Muscle layer of duodenum (tissue), 2 donors: ENCODE results near the gene LYZL1.
"Not testable (repeated sequence)": the region's sequence is repeated elsewhere in the genome, so short reads cannot be mapped to it uniquely, and the experiment has no call there.

ENCODE experiments used
- H3K27ac ChIP-seq: one replicate; pipeline ENCODE4 v1.7.0; 2013; ENCODE audit warnings: mild to moderate bottlenecking, low read length
- H3K27me3 ChIP-seq: one replicate; pipeline ENCODE4 v1.7.0; 2013; ENCODE audit warnings: low read depth, mild to moderate bottlenecking, control low read depth, low read length
- H3K36me3 ChIP-seq, 2 donors: one replicate each; pipeline ENCODE4 v1.7.0; 2013; ENCODE audit warnings: low read length in 2 of 2, control low read depth in 1 of 2, mild to moderate bottlenecking in 1 of 2; ENCODE audit not compliant: insufficient read depth in 2 of 2, control insufficient read depth in 1 of 2
- H3K4me1 ChIP-seq, 2 donors: one replicate each; pipeline ENCODE4 v1.7.0; 2013; ENCODE audit warnings: low read length in 2 of 2, mild to moderate bottlenecking in 2 of 2, control low read depth in 1 of 2, moderate library complexity in 1 of 2; ENCODE audit not compliant: insufficient read depth in 2 of 2, control insufficient read depth in 1 of 2
- H3K4me3 ChIP-seq, 2 donors: one replicate each; pipeline ENCODE4 v1.7.0; 2013; ENCODE audit warnings: low read length in 2 of 2, low read depth in 1 of 2, mild to moderate bottlenecking in 1 of 2
- H3K9me3 ChIP-seq, 2 donors: one replicate each; pipeline ENCODE4 v1.7.0; 2013; ENCODE audit warnings: low read length in 2 of 2, control low read depth in 1 of 2, mild to moderate bottlenecking in 1 of 2; ENCODE audit not compliant: control insufficient read depth in 1 of 2
- donor health status: healthy.

Gene LYZL1

DNA sequence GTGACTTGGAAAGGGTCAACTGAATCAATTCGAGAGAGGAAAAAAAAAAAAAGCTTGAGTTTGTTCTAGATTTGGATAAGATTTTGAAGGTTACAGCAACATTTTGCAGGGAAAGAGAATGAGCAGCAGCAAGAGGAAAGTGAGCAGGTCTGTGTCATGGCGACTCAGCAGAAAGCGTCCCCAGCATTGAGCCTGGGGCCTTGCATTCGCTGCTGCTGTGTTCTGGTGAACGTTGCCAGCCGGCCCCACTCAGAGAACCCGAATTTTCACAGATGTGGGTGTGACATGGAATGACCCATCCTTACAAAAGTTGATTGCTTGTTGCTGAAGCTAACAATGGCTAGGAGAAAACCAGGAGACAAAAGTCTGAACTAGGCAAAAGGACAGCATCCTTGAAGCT, 21.6 kb downstream of the LYZL1 start:
- H3K36me3 ChIP-seq, H3K4me1 ChIP-seq, H3K4me3 ChIP-seq, H3K27me3 ChIP-seq, H3K27ac ChIP-seq, H3K9me3 ChIP-seq: not testable (repeated sequence)

DNA sequence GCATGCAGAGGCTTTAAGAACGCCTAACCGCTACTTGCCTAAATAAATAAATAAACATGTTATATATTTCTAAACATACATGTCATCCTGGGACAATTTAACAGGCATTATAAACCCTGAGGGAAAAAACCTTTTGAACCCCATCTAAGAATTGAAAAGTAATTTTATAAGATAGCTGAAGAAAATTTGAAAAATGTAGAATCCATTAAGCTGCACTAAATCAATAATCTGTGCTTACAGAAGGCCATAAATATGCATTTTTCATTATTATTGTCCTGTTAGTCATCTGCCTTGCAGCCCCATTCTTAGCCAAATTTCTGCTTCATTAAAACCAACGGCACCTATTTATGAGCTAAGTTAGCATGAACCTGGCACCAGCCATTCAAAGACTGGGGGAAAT, 24.2 kb downstream of the LYZL1 start:
- Histone ChIP-seq H3K9me3 (no peaks in the 10 kb centered on the region), H3K36me3 (no peaks in the 10 kb centered on the region), H3K4me3 (no peak overlapping the region), H3K4me1 (peaks cover 0 to 5% of the 10 kb centered on the region in 2 donors), H3K27me3 (no peaks in the 10 kb centered on the region), H3K27ac (no peak overlapping the region)

- Histone ChIP-seq H3K4me3 (no peak overlapping the region), H3K27ac (no peak overlapping the region), H3K27me3 (no peaks in the 10 kb centered on the region), H3K4me1 (peaks cover 0 to 8% of the 10 kb centered on the region in 2 donors), H3K36me3 (no peaks in the 10 kb centered on the region), H3K9me3 (no peaks in the 10 kb centered on the region)
Measured at GRCh38 chr10:29314726-29315125, 25.9 kb downstream of the LYZL1 start.

DNA sequence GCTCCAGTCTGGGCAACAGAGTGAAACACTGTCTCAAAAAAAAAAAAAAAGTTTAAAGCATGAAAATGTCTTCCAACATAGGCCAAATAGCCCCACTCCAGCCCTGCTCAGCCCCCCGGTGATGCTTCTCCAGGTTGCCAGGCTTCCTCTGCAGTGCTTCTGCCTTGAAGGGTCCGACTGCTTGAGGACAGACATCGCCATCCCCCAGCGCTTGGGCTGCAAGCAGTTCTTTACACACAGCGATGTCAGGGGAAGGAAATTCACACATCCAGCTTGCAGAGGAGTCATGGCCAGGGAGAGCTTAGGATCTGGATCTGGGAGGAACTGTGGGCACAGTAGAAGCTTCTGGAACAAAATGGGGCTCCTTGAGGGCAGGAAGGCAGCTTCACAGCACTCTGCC, 26.9 kb downstream of the LYZL1 start:
- no peak overlapping the region for H3K4me3 ChIP-seq
- H3K27ac ChIP-seq = no peak overlapping the region
- H3K36me3 ChIP-seq = no peaks in the 10 kb centered on the region
- no peaks in the 10 kb centered on the region for H3K27me3 ChIP-seq
- H3K9me3 ChIP-seq = no peaks in the 10 kb centered on the region
- H3K4me1 ChIP-seq = peaks cover 0 to 8% of the 10 kb centered on the region in 2 donors

GRCh38 chr10:29316308-29317026, 27.6 kb downstream of the LYZL1 start:
- no peak overlapping the region for H3K4me3 ChIP-seq
- H3K27me3 ChIP-seq = no peaks in the 10 kb centered on the region
- no peak overlapping the region for H3K27ac ChIP-seq
- H3K4me1 ChIP-seq = peaks cover 0 to 8% of the 10 kb centered on the region in 2 donors
- no peaks in the 10 kb centered on the region for H3K36me3 ChIP-seq
- no peaks in the 10 kb centered on the region for H3K9me3 ChIP-seq

DNA sequence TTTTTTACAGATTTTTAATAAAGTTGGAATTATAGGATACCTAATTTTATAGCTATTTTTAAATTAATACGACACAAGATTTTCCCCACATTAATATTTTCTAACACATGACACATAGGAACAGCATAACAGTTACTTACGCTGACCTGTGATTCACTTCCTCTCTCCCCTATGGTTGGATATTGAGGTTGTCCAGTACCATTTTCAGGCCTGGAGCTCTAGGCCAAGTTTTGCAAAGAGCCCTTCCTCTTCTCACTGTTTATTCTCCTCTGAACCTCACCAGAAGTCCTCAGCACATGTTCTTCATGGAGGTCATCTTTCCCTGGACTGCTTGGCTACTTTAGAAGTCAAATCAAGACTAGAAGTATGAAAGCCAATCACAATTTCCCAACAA, 28.2 kb downstream of the LYZL1 start:
- Histone ChIP-seq H3K9me3 (no peaks in the 10 kb centered on the region), H3K27ac (no peak overlapping the region), H3K36me3 (no peaks in the 10 kb centered on the region), H3K4me1 (peaks cover 0 to 8% of the 10 kb centered on the region in 2 donors), H3K4me3 (no peak overlapping the region), H3K27me3 (no peaks in the 10 kb centered on the region)

DNA sequence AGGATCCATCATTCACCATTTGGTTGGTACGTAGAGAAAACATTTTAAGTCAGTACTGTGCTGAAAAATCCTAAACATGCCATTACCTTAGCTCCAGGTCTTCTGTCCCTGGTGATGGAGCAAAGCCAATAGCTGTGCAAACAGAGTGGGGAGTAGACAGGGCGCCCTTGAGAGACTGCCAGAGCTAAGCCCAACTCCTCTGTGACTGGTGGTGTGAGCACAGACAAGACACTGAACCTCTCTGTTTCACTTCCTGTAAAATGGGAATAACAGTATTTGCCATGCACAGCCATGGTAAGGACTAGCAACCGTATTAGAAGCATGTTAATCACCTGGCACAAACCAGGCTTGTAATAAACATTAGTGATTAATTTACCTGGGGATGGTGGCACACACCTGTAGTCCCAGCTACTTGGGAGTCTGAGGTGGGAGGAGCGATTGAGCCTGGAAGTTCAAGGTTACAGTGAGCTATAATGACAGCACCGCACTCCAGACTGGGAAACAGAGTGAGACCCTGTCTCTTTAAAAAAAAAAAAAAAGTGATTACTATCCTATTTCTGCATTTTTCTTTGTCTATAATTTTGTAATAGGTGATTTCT, 28.7 kb downstream of the LYZL1 start:
- H3K27ac ChIP-seq = no peak overlapping the region
- no peaks in the 10 kb centered on the region for H3K36me3 ChIP-seq
- H3K9me3 ChIP-seq = no peaks in the 10 kb centered on the region
- H3K27me3 ChIP-seq = no peaks in the 10 kb centered on the region
- peaks cover 0 to 8% of the 10 kb centered on the region in 2 donors for H3K4me1 ChIP-seq
- no peak overlapping the region for H3K4me3 ChIP-seq

DNA sequence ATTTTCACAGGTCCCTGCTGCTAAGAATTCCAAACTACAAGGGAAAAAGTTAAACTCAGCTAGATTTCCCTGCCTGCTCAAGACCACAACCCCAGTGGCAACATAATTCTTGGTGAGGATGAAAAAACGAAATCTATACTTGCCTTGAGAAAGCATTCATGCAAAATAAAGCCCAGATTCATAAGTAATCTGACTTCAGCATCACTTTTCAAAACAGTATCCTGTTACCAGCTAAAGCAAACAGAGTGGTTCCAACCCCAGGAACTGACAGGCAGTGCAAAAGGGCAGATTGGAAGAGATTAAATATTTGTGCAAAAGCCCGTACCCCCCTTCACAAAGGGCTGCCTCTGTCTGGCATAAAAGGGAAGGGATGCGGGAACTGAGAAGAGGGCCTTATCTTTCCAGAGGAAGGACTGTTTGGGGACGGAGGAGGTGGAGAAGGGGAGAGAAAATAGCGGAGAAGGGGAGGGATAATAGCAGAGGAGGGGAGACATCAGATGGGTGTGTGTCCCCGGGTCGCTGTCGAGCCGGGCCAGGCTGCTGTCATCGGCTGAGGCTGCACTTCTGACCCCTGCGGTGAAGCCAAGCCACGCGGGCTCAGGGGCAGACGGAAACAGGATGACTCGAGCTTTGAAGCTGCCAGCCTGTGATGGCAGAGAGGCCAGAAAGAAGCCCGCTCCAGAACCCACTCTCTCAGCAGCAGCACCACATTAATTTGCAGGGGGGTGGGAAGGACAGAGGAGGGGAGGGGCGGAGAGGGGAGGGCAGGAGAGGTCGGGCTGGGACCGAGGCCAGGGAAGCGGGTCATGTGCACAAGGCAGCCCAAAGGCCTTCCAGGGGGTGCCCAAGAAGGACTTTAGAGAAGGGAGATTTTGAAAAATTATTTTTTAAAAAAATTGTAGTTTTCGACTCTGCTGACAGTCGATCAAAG, 29.5 kb downstream of the LYZL1 start:
- not testable (repeated sequence) for H3K4me3 ChIP-seq, H3K36me3 ChIP-seq, H3K9me3 ChIP-seq, H3K27ac ChIP-seq, H3K27me3 ChIP-seq
- H3K4me1 ChIP-seq = peaks cover 0 to 14% of the 10 kb centered on the region in 2 donors

DNA sequence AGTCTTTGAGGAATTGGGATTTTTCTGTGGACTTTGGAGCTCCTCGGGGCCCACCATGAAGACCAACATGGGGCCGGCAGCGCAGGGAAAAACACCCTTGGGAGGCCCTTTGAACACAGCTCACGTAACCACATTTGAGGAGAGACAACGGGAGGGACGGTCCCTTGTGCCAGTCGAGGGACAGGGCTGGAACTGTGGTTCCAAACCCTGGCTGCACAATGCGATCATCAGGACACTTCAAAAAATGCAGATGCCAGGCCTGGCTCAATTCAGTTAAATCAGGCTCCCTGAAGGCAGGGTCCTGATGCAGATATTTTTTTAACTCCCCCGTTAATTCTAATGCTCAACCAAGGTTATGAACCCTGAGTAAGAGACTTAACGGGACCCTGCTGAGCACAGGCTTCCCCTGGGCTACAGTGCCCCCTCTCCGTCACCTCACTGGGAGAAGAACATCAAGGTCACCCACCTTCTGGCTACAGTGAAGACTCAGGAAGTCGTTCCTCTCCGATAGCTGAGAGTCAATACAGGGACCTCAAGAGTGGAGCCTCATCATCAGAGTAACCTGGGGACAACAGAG, 30.4 kb downstream of the LYZL1 start:
- no peak overlapping the region for H3K27ac ChIP-seq
- peaks cover 0 to 16% of the 10 kb centered on the region in 2 donors for H3K4me1 ChIP-seq
- no peaks in the 10 kb centered on the region for H3K27me3 ChIP-seq

GRCh38 chr10:29320680-29321121, 31.8 kb downstream of the LYZL1 start:
- H3K36me3 ChIP-seq, H3K9me3 ChIP-seq, H3K4me3 ChIP-seq, H3K27ac ChIP-seq, H3K27me3 ChIP-seq: not testable (repeated sequence)
- peaks cover 0 to 16% of the 10 kb centered on the region in 2 donors for H3K4me1 ChIP-seq

More for the DNA sequence above, 30.4 kb downstream of the LYZL1 start:
- H3K36me3 ChIP-seq = no peaks in the 10 kb centered on the region
- H3K4me3 ChIP-seq = no peak overlapping the region
- H3K9me3 ChIP-seq = no peaks in the 10 kb centered on the region

DNA sequence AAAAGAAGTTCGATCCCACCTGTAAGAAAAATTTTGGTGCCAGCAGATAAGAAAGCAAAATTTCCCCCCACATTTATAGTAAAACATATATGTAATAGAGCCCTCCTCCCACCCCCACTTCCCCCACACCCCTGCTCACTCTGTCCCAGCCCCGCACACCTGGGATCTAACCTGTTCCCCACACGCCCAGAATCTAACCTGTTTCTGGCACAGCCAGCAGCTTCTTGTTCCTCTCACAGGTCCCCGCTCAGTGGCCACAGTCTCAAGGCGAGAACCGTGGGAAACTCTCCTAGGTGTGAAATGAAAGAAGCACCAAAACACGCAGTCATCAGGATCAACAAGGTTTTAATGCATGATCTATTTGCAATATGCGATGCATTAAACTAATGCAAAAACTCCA, 32.8 kb downstream of the LYZL1 start:
- H3K36me3 ChIP-seq = no peaks in the 10 kb centered on the region
- no peak overlapping the region for H3K27ac ChIP-seq
- no peaks in the 10 kb centered on the region for H3K27me3 ChIP-seq
- no peak overlapping the region for H3K4me3 ChIP-seq
- no peaks in the 10 kb centered on the region for H3K9me3 ChIP-seq
- H3K4me1 ChIP-seq = peaks cover 0 to 16% of the 10 kb centered on the region in 2 donors
